GM19463 (cell line): ENCODE data around the gene TIMM22.

Experiments
- ATAC-seq: cut with Tn5 transposase; IDR thresholded peaks from one replicate; pipeline ENCODE4 v1.9.1; 2021; ENCODE audit warnings: mild to moderate bottlenecking, moderate library complexity; ENCODE audit not compliant: unreplicated experiment

Gene TIMM22

DNA sequence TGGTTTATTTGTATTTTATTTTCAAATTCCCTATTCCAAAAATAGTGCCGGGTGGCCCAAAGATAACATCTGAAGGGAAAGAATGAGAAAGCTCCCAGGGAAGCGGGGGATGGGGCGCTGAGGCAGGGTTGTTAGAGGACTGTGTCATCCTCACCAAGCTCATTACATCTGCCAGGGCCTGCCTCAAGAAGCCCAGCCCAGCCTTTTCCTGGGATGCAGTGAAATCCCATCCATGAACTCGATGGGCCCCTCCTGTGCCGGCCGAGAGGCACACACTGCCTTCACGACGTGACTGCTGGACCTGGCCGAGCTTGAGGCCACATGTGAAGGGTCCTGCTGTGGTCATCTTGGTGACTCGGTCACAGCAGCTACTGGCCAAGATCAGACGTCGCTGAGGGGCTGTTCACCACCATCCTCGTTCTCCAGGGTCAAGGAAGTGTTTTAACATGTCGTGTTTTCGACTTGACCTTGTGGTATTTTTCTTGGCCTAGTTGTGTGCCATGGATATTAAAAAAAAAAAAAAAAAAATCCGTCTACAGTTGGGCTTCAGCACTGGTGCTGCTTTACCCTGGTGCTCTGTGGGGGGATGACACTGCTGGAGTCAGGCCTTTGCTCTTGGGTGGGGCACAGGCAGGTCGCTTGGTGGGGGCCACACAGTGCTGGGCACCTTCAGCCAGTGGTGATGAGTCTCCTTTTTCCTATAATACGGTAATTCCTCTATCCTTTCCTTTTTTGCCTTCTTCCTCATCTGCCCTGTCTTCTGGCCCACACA, 4.9 kb downstream of the TIMM22 start:
- no peak for ATAC-seq

DNA sequence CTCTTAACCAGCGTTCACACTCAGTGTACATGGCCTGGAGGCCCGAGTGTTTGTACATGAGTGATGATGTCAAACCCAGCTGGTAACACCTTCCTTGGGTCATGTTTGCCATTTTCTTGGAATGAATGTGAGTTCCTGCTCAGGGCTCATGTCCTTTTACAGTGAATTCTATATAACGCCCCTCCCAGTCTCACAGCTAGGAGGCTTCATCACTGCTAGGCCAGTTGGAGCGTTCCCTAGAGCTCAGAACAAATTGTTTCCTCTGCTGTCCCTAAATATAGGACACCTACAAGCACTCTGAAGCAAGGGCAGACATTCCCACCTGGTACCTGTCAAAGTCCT, 5.5 kb downstream of the TIMM22 start:
- no peak for ATAC-seq

DNA sequence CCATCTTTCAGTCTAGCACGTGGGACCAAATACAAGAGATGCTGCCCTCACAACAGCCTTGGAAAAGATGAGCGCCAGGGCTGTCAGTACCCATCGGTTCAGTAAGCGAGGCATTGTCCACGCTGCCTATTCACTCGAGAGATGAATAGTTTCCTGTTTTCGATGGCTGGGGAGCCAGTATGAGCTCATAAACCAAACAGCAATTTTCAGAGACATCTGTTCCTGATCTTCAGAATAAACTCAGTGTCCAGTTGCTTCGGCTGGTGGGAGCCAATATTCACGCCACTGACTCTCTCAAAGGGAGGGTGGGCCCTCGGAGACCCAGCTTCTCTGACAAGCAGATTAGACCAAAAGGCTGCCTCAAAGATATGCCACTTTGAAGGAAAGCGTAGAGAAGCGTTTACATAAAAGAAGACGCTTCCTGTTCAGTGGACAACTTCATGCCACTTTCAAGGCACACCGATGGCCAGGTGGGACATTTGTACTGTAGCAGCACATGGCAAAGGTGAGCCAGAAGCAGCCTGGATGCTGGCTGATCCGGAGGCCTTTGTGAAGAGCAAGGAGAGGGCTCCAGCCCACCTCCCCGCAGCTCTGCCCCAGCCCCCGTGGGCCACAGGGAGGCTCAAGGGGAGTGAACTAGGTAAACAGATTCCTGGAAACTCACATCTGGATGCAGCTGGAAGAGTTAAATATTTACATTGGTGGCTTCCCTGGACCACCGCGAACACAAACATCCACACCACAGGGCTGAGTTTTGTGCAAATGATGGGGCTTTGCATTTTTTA, 6.0 kb downstream of the TIMM22 start:
- no peak for ATAC-seq

DNA sequence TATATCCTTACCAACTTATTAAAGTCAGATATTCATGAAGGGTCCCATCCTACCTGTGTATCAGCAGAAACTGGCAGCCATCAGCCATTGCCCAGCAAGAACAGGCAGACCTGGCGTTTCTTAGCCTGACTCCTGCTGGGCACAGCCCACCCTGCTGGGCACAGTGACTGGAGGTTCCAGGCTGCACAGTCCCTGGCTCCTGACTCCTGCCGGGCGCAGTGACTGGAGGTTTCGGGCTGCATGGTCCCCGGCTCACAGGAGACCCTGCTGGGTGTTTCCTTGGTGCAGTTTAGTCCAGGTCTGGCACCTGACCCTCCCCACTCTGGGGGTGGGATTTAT, 6.7 kb downstream of the TIMM22 start:
- ATAC-seq, result no peak

DNA sequence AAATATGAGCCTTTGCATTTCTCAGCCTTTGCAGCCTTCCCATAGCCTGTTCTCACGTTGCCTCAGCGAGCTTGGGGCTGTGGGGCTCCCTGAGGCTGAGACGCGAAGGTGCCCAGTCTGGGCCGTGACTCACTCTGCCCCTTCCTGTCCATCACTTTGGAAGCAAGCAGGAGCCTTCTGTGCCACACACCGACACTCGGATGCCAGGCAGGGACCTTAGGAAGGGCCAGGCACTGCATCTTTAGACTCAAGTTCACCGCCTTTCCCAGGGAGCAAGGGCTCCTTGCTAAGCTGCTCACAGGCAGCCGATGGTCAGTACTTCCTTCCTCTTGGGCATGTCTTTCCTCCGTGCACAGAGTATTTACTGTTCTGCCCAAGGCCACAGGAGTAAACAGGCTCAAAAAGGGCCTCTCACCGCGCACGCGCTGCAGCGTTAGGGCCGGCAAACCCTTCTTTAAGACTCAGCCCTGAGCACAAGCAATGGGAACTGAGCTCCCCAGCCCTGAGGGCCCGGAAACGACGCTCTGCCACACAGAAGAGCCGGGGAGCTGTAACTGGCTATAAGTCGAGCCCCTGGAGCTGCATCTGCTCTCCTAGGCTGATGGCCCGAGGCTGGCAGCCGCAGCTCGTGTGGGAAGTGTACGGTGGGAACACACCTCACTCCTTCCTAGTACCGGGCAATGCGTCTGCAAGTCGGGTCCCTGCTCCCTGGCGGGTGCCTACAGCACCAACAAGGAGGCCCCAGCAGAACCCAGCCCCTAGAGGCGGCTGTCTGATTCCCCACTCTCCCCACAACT, 7.2 kb downstream of the TIMM22 start:
- ATAC-seq, result no peak

DNA sequence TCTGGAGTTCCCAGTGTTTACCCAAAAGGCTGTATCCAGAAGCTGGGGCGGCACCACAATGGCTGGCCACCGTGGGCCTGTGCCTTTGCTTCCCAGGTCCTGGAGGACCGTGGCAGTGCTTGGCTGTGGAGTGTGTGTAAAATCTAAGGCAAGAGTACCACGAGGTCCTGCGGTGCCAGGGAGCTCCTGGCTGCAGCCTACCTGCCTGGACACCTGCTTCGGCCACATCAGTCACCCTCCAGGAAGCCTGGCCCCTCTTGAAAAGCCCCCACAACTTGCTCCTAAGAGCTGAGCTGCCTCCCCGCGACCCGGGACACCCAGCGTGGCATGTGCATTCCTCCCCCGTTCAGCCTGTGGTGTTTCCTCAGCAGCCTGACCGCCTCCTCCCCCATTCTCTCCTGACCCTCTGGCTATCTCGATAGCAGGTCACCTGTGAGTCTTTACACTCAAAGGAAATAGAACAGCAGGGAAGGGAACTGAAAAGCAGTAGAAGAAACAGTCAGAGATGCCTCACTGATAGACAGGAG, 7.9 kb downstream of the TIMM22 start:
- ATAC-seq, result no peak

DNA sequence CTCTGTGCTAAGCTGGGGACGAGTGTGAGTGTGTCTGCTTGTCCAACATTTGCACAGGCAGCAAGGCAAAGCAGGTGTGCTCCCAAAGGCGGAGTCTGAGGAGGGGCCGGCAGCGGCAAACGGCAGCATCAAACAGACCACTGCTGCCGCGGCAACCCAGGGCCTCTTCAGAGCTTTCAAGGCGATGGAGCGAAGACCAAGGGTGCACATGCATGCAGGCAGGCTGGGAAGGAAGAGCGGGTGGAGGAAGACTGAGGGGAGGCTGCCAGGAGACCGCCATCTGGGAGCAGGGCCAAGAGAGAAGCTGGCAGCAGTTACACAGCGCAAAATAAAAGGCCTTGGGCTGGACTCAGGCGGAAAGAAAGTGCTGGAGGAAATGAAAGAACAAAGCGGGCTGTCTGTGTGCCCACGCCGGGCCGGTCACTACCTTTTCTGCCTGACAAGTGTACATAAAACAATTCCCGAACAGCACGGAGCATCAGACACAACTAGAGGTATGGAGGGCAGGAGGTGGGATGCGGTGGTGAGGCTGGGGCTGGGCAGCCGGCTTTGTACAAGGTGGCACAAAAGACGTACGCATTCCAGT, 8.5 kb downstream of the TIMM22 start:
- no peak for ATAC-seq

DNA sequence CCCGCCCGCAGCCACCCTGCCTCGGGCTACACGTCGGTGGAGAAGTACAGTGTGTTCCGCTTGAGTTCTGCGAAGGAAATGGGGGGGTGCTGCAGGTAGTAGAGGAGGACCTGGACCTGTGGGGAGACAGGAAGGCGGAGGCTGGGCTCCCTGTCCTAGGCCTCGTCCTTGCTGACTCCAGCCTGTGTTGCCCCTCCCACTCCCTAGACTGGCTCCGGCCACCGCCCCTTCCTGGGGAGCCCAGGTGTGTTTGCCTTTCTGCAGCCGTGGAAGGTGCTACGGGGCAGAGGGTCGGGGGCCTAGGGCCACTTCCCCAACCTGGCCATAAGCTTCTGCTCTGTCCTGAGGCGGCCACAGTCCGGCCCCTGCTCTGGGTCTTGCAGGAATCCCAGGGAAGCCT, 9.1 kb downstream of the TIMM22 start:
- no peak for ATAC-seq

DNA sequence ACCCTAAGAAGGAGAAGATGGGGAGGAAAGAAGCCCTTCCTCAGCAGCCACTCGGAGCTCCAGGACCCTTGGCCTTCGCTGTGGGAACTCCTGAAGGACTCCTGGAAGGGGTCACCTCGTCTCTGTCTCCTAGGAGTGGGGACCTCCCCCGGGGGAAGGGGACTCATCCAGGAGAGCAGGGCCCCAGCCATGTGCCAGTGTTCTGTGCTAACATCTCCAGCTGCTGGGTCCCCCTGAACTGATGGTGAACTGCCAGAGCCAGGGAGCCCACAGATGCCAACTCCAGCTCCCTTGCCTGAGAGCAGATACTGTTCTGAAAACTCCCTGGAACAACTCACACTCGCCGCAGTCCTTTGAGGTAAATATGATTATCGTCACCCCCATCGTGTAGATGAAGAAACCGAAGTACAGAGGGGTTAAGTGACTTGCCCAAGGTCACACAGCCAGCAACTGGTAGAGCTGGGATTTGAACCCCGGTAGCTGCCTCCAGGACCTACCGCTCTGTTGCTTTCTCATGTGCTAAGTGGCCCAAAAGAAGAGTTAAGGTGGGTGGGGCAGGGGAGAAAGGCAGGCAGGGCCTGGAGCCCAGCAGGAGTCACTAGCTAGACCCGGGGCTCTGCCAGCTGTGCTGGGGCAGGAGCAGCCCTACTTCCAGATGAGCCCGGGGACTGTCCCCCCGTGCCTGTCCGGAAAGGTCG, 10.5 kb downstream of the TIMM22 start:
- ATAC-seq, result no peak

DNA sequence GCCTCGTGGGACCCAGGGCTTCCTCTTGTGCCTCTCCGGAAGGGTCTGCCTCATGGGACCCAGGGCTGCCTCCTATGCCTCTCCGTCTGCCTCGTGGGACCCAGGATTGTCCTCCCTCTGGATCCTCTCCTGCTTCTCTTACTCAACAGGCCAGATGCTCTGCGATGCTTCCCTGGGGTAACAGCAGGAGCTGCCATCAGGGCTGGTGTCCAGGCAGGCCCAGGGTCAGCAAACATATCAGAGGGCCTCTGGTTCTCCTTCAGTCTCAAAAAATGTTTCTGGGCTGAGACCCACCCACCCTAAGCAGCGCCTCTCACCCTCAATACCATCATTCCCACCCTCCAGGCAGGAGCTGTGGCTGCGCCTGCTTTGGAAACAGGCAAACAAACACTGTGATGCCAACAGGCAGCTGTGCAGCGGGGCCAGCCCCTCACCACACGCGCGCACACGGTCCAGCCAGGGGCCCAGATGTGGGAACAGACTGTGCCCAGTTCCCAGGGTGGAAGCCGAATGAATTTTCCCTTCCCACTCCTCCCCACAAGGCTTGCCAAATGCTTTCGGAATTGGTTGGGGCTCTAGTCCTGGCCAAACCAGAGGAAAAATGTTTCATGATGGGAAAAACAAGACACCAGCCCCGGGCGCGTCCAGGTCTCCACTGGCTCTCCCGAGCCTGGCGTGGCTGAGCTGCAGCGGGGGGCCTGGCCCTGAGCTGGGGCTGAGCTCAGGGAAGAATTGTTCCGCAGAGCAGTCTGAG, 11.3 kb downstream of the TIMM22 start:
- no peak for ATAC-seq

DNA sequence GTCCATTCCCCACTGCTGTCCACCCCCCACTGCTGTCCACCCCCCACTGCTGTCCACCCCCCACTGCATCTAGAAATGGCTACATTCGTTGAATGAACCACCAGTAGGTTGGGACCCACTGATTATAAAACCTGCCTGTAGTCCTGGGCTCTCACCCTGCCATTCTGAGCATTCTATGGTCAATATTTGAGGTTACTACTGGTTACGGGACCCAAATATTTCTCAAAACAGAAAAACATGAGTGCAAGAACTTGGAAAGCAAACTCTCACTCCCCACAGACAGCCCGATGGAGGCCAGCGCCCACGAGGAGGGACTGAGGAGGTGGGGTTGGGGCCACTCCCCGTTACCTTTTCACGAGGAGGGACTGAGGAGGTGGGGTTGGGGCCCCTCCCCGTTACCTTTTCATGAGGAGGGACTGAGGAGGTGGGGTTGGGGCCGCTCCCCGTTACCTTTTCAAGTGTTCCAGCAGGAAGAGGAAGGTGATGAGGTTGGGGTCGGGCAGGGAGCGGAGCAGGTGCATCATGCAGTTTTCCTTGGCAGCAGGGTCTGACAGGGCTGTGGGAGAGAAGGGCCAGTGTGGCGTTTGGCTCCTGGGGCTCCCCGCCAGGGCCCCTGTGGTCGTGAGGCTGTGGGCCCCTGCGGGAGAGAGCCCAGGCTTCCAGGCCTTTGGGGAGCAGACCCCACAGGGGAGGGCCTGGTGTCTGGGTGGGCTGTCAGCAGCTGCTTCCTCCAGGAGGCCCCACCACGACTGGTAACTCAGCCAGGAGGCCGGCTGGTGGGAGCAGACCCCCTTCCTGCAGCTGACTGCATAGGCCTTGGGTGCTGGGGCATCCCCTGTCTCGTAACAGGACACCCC, 12.5 kb downstream of the TIMM22 start:
- ATAC-seq, result no peak

DNA sequence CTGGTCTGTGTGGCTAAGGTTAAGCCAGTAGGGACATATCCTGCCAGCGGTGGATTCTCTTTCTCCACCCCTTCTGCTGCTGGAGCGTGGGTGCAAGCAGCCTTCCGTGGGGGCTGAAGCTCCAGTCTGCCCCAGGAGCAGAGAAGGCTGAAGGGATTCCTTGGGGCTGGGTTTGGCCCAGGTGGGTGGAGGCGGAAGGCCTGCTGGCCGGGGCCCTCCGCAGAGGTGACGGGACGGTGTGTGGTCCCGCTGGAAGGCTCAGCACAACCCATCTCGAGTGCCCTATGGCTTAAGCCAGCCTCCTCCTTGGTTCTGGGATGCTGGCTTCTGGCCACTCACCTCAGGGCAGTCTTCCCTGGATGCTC, 13.1 kb downstream of the TIMM22 start:
- ATAC-seq, result no peak

DNA sequence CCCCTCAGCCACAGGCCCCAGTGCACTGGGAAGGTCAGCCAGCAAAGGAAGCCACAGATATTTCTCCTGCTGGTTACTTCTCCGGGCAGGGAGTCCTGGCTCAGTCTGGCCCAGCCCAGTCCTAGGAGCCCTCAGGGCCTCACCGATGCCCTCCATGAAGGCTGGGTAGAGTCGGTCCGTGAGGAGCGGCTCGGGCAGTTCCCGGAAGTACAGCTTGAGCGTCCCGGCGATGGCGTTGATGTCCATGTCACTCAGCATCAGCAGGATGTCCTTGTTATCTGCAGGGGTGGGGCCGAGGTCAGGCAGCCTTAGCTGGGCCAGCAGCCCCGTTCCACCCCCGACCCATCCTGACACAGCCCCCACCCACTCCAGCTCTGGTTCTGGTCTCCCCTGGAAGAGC, 13.7 kb downstream of the TIMM22 start:
- no peak for ATAC-seq

DNA sequence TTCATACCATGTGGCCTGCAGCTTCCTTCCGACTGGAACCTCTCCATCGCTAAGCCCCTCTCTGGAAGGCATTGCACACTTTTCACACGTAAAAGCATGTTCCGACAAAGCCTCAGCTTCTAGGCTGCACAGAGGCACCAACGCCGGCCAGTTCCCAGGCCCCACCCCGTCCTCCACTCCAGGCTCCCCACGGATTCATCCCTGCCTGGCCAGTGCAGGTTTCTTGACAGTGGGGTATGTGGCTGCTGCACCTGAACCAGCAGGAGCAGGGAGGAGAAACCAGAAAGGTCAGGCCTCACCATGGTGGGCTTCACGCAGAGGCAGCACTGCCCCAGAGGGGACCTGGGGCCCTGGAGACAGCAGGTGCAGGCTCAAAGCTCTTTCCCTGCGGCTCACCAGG, 14.2 kb downstream of the TIMM22 start:
- ATAC-seq, result no peak

DNA sequence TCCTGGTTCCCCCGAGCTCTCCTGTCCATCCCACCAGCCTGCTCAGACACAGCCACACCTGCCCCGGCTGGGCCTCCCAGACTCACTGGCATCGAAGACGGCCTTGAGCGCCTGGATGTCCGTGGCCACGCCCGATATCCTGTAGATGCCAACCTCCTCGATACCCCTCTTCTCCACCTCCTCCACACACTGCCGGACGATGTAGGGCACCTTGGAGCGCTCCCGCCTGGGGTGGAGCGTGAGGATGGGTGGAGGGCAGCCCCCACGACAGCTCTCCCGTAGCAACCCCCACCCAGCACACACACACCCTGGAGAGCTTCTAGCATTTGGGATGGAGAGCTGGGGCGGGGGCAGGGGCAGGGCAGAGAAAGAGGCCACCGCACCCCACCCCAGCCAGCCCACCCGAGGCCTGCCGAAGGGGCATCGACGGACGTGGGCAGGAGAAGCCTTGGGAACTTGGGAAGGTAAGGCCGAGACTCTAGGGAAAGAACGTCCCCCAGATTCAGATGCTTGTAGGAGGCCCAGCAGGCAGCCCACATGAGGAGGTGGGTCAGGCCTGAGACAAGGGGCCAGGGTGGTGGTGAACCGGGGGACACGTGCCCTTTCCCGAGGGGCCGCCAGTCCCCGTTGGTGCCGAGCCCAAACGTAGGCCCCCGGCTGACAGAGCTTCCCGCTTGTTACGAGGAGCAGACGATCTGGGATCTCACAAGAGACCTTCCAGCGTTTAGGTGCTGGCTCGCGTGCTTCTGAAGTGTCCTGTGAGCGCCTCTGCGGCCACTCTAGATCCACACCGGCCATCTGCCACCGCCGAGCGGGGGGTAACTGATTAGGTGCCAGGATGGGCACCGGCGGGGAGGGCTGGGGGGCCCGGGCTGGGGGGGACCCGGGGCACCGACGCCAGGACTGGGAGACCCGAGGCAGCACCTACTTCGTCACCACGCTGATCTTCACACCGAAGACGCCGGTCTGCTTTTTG, 15.1 kb downstream of the TIMM22 start:
- ATAC-seq, result no peak

DNA sequence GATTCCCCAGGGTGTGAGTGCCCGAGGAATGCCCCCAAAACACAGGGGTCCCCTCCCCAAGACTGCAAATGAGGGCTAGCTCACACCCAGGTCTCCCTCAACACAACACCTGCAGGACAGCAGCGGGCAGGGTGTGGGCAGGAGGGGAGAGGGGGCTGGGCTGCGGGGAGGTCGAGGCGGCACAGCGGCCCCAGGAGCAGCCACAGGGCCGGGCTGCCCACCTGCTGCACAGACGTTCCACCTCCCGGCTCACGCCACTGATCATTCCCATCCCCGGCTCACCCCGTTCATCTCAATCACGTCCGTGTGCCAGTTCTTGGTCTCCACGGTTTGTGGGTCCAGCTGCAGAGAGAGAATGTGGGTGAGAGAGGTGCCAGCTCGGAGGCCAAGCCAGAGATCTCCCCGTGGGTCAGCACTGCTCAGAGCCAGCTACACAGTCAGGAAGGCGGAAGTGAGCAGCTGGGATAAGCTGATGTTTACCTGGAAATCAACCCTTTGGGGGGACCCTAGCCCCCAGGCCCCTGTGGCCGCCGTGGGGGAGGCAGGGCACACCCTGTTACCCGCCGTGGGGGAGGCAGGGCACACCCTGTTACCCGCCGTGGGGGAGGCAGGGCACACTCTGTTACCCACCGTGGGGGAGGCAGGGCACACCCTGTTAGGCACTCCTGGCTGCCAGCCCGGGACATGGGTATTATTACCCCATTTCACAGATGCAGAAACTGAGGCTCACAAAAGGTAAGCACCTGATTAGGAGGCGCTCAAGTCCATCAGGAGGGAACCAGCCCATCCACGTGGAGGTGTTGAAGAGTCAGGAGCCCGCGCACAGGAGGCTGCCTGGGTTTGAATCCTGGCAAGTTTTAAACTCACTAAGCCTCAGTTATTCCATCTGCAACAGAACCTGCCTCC, 16.1 kb downstream of the TIMM22 start:
- no peak for ATAC-seq

DNA sequence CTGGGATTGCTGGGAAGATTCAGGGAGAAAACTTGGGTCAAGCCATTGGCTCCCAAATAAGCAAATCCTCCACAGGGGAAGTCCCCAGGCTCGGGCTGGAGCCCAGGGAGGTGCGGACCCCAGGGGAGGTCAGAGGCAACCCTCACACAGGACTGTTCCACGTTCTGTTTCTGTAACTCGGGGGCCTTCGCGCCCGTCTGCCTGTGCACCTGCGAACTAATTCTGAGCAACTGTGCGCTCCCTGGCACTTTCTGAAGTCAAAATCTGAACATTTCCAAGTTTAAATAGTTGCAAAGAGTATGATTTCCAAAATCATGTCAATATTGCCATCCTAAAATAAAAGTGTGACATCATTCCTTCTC, 16.8 kb downstream of the TIMM22 start:
- ATAC-seq, result no peak
